ENCODE data around the gene RPL28. TPM values are rescaled to one million over a fixed set of nuclear protein-coding genes. Genes with fewer than 3 reads are reported as not detected.
A peak's percentile ranks its signal among the peaks of the same experiment; 100 is the strongest.

Gene RPL28
- total RNA-seq, 1 experiment from 2014 or later = 2,505 TPM

- Mint-ChIP-seq H3K36me3 (peaks cover 28% of the 10 kb centered on the region), H3K27ac (peak overlapping the region; percentile 51), H3K27me3 (ENCODE audit: low read depth) (peaks cover 5% of the 10 kb centered on the region; the same call in 1 of the 2 replicates), H3K4me1 (peaks cover 58% of the 10 kb centered on the region), H3K9me3 (no peaks in the 10 kb centered on the region), H3K4me3 (peak overlapping the region; percentile 44)
- DNase-seq (ENCODE audit: low spot score) (no peak), ATAC-seq (peak; percentile 9)
- TF ChIP-seq ESRRA (CRISPR knock-in tag; IDR thresholded peaks at IDR 0.05; ENCODE audit: borderline replicate concordance) (no peak), ZNF121 (CRISPR knock-in tag; IDR thresholded peaks at IDR 0.05) (peak; percentile 96)
- ChIA-PET POLR2A (interaction anchor here (0.7 to 2.3 kb wide), 4 partner anchors 8 to 44 kb away, joined by 3 to 9 read pairs (median 6); partner anchors contain the start of genes TMEM238 and UBE2S), CTCF (interaction anchor here (0.9 to 1.3 kb wide), 4 partner anchors 26 to 243 kb away, joined by 4 to 5 read pairs (median 4); partner anchors contain the start of gene TNNT1)
These were observed 6.2 kb downstream of the RPL28 start for GRCh38 chr19:55391702-55392615.

DNA sequence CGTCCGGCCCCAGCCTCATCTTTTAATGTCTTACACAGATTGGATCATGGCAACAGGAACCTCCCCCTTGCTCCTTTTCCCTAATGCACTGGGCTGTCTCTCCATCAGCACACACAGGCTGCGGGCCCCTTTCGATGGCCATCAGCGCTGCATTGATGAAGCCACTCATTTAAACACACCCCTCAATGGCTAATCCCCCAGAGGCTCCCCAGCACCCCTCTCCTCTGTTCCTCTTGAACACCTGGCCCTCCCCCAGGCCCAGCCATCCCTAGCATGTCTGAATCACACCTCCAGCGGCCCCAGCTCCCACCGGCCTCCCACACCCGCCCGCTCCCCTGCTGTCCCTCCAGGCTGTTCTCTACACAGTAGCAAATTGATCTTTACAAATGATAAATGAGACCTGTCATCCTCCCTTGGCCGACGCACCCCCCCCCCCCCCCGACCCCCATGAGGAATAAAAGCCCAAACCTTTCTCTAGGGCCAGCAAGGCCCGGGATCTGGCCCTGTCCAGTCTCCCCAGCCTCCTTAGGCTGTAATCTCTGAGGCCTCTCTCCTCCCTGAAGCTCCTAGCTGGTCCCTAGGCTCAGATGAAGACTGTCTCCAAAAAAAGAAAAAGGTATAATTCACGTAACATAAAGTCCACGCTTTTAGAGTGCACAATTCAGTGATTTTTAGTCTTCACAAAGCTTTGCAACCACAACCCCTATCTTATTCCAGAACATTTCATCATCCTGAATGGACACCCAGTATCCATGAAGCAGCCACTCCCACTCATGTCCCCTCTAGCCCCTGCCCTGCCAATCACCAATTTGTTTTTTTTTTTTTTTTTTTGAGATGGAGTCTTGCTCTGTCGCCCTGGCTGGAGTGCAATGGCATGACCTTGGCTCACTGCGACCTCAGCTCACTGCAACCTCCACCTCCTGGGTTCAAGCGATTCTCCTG is 7.4 kb downstream of the RPL28 start:
- POLR2A ChIA-PET = interaction anchor here (0.7 to 1.7 kb wide), 8 partner anchors 9 to 1075 kb away, joined by 3 to 9 read pairs (median 4); partner anchors contain the start of genes TMEM238 and UBE2S
- peak; percentile 28 for ATAC-seq
- CTCF ChIA-PET = interaction anchor here (0.7 to 1.4 kb wide), 6 partner anchors 25 to 260 kb away, joined by 3 to 5 read pairs (median 4); partner anchors contain the start of gene TNNT1
- TF ChIP-seq, protein P1, sequence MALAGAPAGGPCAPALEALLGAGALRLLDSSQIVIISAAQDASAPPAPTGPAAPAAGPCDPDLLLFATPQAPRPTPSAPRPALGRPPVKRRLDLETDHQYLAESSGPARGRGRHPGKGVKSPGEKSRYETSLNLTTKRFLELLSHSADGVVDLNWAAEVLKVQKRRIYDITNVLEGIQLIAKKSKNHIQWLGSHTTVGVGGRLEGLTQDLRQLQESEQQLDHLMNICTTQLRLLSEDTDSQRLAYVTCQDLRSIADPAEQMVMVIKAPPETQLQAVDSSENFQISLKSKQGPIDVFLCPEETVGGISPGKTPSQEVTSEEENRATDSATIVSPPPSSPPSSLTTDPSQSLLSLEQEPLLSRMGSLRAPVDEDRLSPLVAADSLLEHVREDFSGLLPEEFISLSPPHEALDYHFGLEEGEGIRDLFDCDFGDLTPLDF (CRISPR knock-in tag; IDR thresholded peaks at IDR 0.05) = no peak
- TF ChIP-seq ZNF317 (CRISPR knock-in tag; IDR thresholded peaks at IDR 0.05; ENCODE audit: borderline replicate concordance, low read depth) (no peak), USF2 (CRISPR knock-in tag; IDR thresholded peaks at IDR 0.05) (no peak), ZNF263 (CRISPR knock-in tag; IDR thresholded peaks at IDR 0.05; ENCODE audit: low read depth) (no peak), NFYB (CRISPR knock-in tag; conservative IDR thresholded peaks at IDR 0.05; ENCODE audit: low read depth) (no peak), JUN (CRISPR knock-in tag; IDR thresholded peaks at IDR 0.05) (no peak), HMGA2 (CRISPR knock-in tag; IDR thresholded peaks at IDR 0.05) (no peak)
- TF ChIP-seq, protein P2, sequence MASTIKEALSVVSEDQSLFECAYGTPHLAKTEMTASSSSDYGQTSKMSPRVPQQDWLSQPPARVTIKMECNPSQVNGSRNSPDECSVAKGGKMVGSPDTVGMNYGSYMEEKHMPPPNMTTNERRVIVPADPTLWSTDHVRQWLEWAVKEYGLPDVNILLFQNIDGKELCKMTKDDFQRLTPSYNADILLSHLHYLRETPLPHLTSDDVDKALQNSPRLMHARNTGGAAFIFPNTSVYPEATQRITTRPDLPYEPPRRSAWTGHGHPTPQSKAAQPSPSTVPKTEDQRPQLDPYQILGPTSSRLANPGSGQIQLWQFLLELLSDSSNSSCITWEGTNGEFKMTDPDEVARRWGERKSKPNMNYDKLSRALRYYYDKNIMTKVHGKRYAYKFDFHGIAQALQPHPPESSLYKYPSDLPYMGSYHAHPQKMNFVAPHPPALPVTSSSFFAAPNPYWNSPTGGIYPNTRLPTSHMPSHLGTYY (CRISPR knock-in tag; IDR thresholded peaks at IDR 0.05) = no peak
- TF ChIP-seq, protein P3, sequence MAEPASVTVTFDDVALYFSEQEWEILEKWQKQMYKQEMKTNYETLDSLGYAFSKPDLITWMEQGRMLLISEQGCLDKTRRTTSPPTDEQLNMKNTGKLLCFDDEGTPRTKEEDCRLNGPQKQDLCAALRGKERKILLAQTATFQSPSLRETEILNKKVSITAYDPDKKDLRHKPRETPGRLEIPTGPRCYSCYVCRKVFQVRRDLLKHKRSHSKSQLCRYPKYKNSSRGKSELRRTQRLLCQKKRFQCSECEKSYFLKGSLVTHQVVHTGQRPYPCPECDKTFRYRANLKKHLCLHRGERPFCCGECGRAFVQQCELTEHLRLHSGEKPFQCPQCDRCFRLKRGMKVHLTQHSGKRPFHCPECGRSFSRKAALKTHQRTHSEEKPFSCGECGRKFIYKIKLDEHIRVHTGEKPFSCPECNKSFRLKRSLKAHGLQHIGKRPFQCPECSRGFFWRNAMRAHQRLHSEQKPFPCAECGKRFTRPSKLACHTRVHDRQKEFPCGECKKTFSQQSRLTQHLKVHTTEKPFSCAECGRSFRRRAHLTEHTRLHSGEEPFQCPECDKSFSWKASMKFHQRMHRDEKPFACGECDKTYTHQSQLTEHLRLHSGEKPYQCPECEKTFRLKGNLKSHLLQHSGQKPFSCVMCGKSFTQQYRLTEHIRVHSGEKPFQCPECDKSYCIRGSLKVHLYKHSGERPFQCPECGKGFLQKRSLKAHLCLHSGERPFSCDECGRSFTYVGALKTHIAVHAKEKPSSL (CRISPR knock-in tag; conservative IDR thresholded peaks at IDR 0.05) = no peak
- TF ChIP-seq, protein P4, sequence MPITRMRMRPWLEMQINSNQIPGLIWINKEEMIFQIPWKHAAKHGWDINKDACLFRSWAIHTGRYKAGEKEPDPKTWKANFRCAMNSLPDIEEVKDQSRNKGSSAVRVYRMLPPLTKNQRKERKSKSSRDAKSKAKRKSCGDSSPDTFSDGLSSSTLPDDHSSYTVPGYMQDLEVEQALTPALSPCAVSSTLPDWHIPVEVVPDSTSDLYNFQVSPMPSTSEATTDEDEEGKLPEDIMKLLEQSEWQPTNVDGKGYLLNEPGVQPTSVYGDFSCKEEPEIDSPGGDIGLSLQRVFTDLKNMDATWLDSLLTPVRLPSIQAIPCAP (CRISPR knock-in tag; IDR thresholded peaks at IDR 0.05) = no peak
- TF ChIP-seq, protein P5, sequence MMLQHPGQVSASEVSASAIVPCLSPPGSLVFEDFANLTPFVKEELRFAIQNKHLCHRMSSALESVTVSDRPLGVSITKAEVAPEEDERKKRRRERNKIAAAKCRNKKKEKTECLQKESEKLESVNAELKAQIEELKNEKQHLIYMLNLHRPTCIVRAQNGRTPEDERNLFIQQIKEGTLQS (CRISPR knock-in tag; conservative IDR thresholded peaks at IDR 0.05) = no peak
- TF ChIP-seq, protein P6, sequence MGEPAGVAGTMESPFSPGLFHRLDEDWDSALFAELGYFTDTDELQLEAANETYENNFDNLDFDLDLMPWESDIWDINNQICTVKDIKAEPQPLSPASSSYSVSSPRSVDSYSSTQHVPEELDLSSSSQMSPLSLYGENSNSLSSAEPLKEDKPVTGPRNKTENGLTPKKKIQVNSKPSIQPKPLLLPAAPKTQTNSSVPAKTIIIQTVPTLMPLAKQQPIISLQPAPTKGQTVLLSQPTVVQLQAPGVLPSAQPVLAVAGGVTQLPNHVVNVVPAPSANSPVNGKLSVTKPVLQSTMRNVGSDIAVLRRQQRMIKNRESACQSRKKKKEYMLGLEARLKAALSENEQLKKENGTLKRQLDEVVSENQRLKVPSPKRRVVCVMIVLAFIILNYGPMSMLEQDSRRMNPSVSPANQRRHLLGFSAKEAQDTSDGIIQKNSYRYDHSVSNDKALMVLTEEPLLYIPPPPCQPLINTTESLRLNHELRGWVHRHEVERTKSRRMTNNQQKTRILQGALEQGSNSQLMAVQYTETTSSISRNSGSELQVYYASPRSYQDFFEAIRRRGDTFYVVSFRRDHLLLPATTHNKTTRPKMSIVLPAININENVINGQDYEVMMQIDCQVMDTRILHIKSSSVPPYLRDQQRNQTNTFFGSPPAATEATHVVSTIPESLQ (CRISPR knock-in tag; IDR thresholded peaks at IDR 0.05) = no peak
- TF ChIP-seq, protein P7, sequence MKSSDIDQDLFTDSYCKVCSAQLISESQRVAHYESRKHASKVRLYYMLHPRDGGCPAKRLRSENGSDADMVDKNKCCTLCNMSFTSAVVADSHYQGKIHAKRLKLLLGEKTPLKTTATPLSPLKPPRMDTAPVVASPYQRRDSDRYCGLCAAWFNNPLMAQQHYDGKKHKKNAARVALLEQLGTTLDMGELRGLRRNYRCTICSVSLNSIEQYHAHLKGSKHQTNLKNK (CRISPR knock-in tag; IDR thresholded peaks at IDR 0.05) = no peak

More for the DNA sequence above, 7.4 kb downstream of the RPL28 start:
- H3K36me3 Mint-ChIP-seq = peaks cover 17% of the 10 kb centered on the region
- no peaks in the 10 kb centered on the region for H3K9me3 Mint-ChIP-seq
- H3K4me3 Mint-ChIP-seq = peak overlapping the region; percentile 44
- DNase-seq (ENCODE audit: low spot score) = no peak
- H3K27me3 Mint-ChIP-seq (ENCODE audit: low read depth) = peaks cover 5% of the 10 kb centered on the region; the same call in 1 of the 2 replicates
- H3K4me1 Mint-ChIP-seq = peaks cover 48% of the 10 kb centered on the region
- peak overlapping the region; percentile 41; the same call in 1 of the 2 replicates for H3K27ac Mint-ChIP-seq
